ENCODE measurements around the gene SARNP.

SARNP gene

GRCh38 chr12:55818140-55818728 is 710 bp upstream of the SARNP start:
- H3K4me3 ChIP-seq (replicated peaks; ENCODE audit: low read depth, low read length), result peak overlapping the region; percentile 90
- no peak for TF ChIP-seq CTCF (IDR thresholded peaks at IDR 0.05; ENCODE audit: low read length, missing control alignments)
- DNase-seq (ENCODE audit: low read depth), result no peak

GRCh38 chr12:55816881-55817344 is 611 bp downstream of the SARNP start:
- peak overlapping the region; percentile 90 for H3K4me3 ChIP-seq (replicated peaks; ENCODE audit: low read depth, low read length)
- DNase-seq (ENCODE audit: low read depth), result peak; percentile 42
- no peak for TF ChIP-seq CTCF (IDR thresholded peaks at IDR 0.05; ENCODE audit: low read length, missing control alignments)

- TF ChIP-seq CTCF (IDR thresholded peaks at IDR 0.05; ENCODE audit: low read length, missing control alignments), result no peak
- DNase-seq (ENCODE audit: low read depth), result no peak
- H3K4me3 ChIP-seq (replicated peaks; ENCODE audit: low read depth, low read length), result peak overlapping the region; percentile 90
These were observed 2.1 kb downstream of the SARNP start for GRCh38 chr12:55815473-55815872.

GRCh38 chr12:55814257-55814656 is 3.3 kb downstream of the SARNP start:
- H3K4me3 ChIP-seq (replicated peaks; ENCODE audit: low read depth, low read length), result no peak overlapping the region
- TF ChIP-seq CTCF (IDR thresholded peaks at IDR 0.05; ENCODE audit: low read length, missing control alignments), result no peak
- no peak for DNase-seq (ENCODE audit: low read depth)

- no peak for TF ChIP-seq CTCF (IDR thresholded peaks at IDR 0.05; ENCODE audit: low read length, missing control alignments)
- no peak for DNase-seq (ENCODE audit: low read depth)
- no peak overlapping the region for H3K4me3 ChIP-seq (replicated peaks; ENCODE audit: low read depth, low read length)
These were observed 5.4 kb downstream of the SARNP start for GRCh38 chr12:55812088-55812487.

- H3K4me3 ChIP-seq (replicated peaks; ENCODE audit: low read depth, low read length), result no peak overlapping the region
- TF ChIP-seq CTCF (IDR thresholded peaks at IDR 0.05; ENCODE audit: low read length, missing control alignments), result no peak
- no peak for DNase-seq (ENCODE audit: low read depth)
These were observed 8.2 kb downstream of the SARNP start for GRCh38 chr12:55809274-55809673.

GRCh38 chr12:55806982-55807381 is 10.5 kb downstream of the SARNP start:
- H3K4me3 ChIP-seq (replicated peaks; ENCODE audit: low read depth, low read length), result no peak overlapping the region
- TF ChIP-seq CTCF (IDR thresholded peaks at IDR 0.05; ENCODE audit: low read length, missing control alignments), result no peak
- DNase-seq (ENCODE audit: low read depth), result no peak

All from fibroblast of pulmonary artery (primary cell).